IPS DF 6.9 (cell line): ENCODE results near the gene CES3.
"Not testable (repeated sequence)": the region's sequence is repeated elsewhere in the genome, so short reads cannot be mapped to it uniquely, and the experiment has no call there.

Experiments used
- DNase-seq: peaks from one replicate; pipeline ENCODE4 v3.0.0-alpha.2; 2013; ENCODE audit warnings: low read depth, low spot score
- H3K27ac ChIP-seq: one replicate; pipeline ENCODE4 v1.5.1; 2013; ENCODE audit warnings: low read length, control low read depth
- H3K27me3 ChIP-seq: 2 replicates; pipeline ENCODE4 v1.6.1; 2013; ENCODE audit warnings: mild to moderate bottlenecking, low read length; ENCODE audit not compliant: control insufficient read depth, insufficient read depth
- H3K36me3 ChIP-seq: 2 replicates; pipeline ENCODE4 v1.6.1; 2013; ENCODE audit warnings: low read length; ENCODE audit not compliant: control insufficient read depth, insufficient read depth
- H3K4me1 ChIP-seq: 2 replicates; pipeline ENCODE4 v1.6.1; 2013; ENCODE audit warnings: low read length; ENCODE audit not compliant: control insufficient read depth, insufficient read depth
- H3K4me3 ChIP-seq: 2 replicates; pipeline ENCODE4 v1.5.1; 2013; ENCODE audit warnings: mild to moderate bottlenecking, low read length
- H3K9me3 ChIP-seq: 2 replicates; pipeline ENCODE4 v1.6.1; 2013; ENCODE audit warnings: low read length, inconsistent platforms; ENCODE audit not compliant: control insufficient read depth, insufficient read depth
- WGBS: extraction: QIAGEN DNeasy Blood & Tissue Kit; methylation state at CpG from one replicate; pipeline ENCODE4 v1.1.7; 2013; ENCODE audit warnings: mixed read lengths, missing lambda C conversion rate; ENCODE audit not compliant: insufficient read length, insufficient coverage; 5-methylcytosine and 5-hydroxymethylcytosine counted together

Gene CES3

DNA sequence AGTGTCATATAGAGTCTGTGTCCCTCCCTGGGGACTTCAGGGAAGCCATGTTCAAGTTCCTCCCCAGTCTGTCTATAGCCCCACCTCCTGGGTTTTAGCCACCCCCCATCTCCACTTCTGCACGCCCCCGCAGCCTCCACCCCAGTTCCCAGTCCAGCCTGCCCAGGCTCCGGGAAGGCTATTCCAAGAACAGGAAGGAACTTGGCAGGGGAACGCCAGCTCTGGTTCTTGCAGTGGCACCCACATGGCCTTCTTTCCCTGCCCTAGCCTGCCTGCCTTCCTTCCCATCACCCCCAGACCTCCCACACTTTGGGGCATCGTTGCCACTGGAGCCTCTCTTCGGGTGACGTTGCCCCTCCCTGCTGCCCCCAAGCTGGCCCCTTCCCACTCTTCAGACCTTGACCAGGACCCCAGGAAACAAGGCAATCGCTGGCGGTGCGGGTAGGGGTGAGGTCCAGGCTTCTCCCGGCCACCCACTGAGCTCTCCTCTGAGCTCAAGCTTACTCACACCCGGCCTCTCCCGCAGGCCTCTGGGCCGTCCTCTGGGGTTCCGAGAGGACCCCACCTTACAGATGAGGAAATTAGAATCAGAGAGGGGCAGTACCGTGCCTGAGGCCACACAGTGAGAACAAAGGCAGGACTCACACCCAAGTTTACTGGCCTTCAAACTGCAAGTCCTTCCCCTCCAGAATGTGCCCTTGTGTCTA is 18.1 kb downstream of the CES3 start:
- no peak overlapping the region for H3K4me3 ChIP-seq

DNA sequence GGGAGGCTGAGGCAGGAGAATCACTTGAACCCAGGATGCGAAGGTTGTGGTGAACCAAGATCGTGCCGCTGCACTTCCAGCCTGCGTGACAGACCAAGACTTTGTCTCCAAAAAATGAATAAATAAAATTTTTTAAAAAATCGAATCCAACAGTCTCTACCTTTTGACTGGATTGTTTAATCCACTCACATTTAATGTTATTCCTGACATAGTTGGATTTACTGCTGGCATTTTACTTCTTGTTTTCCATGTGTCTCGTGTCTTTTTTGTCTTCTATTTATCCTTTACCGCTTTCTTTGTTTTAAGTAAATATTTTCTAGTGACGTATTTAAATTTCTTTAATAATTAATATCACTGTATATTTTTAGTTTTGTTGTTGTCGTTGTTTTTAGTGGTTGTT is 22.0 kb downstream of the CES3 start:
- no peaks in the 10 kb centered on the region for H3K36me3 ChIP-seq
- 100% methylated on average over 1 of the region's 9 CpGs for whole genome bisulfite sequencing
- no peak for DNase-seq
- H3K9me3 ChIP-seq: no peaks in the 10 kb centered on the region
- H3K27me3 ChIP-seq: no peaks in the 10 kb centered on the region
- no peaks in the 10 kb centered on the region for H3K4me1 ChIP-seq
- no peak overlapping the region for H3K27ac ChIP-seq
- no peak overlapping the region for H3K4me3 ChIP-seq

More for the DNA sequence above, 18.1 kb downstream of the CES3 start:
- H3K27ac ChIP-seq: no peak overlapping the region
- no peak for DNase-seq
- no peaks in the 10 kb centered on the region for H3K27me3 ChIP-seq
- no CpG with 5 or more reads among the region's 16 CpGs for WGBS
- H3K36me3 ChIP-seq: no peaks in the 10 kb centered on the region
- no peaks in the 10 kb centered on the region for H3K9me3 ChIP-seq
- no peaks in the 10 kb centered on the region for H3K4me1 ChIP-seq

DNA sequence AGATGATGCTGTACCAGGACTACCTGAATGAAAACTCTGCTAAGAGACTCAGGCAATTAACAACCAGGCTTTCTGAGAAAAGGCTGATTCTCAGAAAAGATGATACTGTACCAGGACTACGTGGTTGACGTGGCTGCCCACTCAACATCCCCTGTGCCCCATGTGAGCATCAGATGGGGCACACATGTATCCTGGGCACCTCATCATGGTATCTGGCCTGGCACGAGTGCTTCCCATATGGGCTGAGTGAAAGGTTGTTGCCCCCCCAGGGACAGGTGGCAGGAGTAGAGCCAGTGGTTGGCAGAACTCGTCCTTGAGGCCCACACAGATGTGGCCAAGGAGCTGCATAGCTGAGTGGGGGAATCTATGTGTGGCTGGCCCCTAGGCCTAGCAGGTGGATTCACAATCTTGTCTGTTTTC is 23.8 kb downstream of the CES3 start:
- Histone ChIP-seq H3K27me3 (no peaks in the 10 kb centered on the region), H3K9me3 (no peaks in the 10 kb centered on the region), H3K27ac (no peak overlapping the region), H3K4me1 (no peaks in the 10 kb centered on the region), H3K4me3 (no peak overlapping the region), H3K36me3 (no peaks in the 10 kb centered on the region)
- no CpG with 5 or more reads among the region's 4 CpGs for WGBS
- DNase-seq: no peak

DNA sequence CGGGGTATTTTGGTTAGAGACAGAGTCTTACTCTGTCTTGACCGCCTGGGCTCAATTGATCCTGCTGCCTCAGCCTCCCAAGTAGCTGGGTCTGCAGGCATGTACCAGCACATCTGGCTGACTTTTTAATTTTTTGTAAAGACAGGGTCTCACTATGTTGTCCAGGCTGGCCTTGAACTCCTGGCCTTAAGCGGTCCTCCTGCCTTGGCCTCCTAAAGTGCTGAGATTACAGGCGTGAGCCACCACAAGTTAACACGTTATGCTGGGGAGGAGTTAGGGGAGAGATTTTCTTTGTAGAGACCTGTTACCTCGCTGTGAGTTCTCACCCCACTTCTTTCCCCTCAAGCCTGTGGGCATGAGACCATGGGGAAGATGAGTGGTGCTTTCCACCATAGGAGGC is 25.5 kb downstream of the CES3 start:
- Histone ChIP-seq H3K9me3 (no peaks in the 10 kb centered on the region), H3K36me3 (no peaks in the 10 kb centered on the region), H3K4me3 (no peak overlapping the region), H3K27ac (no peak overlapping the region), H3K4me1 (no peaks in the 10 kb centered on the region), H3K27me3 (no peaks in the 10 kb centered on the region)
- 100% methylated on average over 1 of the region's 6 CpGs for WGBS
- DNase-seq: no peak

DNA sequence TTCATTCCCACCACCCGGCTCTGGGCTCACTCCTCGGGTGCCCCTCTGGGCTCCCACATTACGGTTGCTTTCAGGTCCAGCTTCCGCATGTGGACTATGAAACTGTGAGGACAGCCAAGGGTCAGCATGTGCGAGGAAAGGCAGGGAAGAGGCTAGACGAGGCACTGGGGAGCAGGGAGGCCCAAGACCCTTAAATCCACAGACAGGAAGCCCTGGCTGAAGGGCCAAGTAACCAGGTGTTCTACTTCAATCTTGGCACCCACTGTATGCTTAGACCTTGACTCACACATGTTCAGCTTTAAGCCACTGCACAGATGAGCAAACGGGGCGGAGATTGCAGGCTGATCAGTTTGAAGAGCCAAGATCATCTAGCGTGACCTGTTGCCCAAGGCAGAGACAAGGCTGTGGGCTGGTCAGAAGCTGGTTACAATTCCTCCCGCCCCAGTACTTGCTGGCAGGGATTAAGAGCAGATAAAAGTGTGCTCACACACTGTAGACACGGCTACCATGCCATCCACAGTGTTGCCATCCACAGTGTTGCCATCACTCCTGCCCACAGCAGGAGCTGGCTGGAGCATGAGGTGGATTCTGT is 27.2 kb downstream of the CES3 start, which contains the start of gene CES4A:
TSS of gene CES4A (plus strand) at position 393 of the 592 bp plus-strand sequence. CDS start at position 577, 184 bp downstream.
- WGBS: no CpG with 5 or more reads among the region's 11 CpGs
- Histone ChIP-seq H3K36me3 (no peaks in the 10 kb centered on the region), H3K9me3 (no peaks in the 10 kb centered on the region), H3K27me3 (no peaks in the 10 kb centered on the region), H3K4me3 (no peak within 1 kb of the TSS), H3K4me1 (no peaks in the 10 kb centered on the region), H3K27ac (no peak within 1 kb of the TSS)
- no peak for DNase-seq

DNA sequence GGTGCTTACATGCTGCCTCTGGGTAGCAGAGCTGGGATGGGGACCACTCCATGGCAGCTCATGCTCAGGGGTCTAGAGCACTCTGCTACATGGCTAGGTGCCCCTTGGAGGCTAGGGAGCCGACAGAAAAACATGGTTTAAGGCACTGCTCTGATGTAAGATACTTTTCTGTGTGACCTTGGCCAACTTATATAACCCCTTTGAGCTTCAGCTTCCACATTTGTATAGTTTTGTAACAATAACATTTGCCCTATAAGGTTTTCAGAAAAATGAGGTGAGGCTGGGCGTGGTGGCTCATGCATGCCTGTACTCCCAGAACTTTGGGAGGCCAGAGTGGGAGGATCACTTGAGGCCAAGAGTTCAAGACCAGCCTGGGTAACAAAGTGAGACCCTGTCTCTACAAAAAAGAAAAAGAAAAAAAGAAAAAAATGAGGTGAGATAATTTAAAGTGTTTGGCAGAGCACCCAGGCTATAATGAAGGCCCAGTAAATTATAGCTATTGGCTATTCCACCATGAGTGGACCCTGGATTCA is 30.5 kb downstream of the CES3 start:
- Histone ChIP-seq H3K4me1 (no peaks in the 10 kb centered on the region), H3K9me3 (no peaks in the 10 kb centered on the region), H3K4me3 (no peak overlapping the region), H3K27ac (no peak overlapping the region), H3K27me3 (no peaks in the 10 kb centered on the region), H3K36me3 (no peaks in the 10 kb centered on the region)
- no peak for DNase-seq
- no CpG with 5 or more reads among the region's 2 CpGs for WGBS

DNA sequence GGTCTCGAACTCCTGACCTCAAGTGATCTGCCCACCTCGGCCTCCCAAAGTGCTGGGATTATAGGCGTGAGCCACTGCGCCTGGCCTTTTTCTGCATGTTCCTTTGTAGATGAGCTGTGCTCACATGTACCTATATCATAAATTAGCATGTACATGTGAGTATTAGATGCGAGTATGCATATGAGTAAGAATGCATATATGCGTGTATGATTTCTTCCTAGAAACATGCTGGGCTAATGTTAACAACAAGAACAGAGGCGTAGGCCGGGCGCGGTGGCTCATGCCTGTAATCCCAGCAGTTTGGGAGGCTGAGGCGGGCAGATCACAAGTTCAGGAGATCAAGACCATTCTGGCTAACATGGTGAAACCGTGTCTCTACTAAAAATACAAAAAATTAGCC is 32.5 kb downstream of the CES3 start:
- no CpG with 5 or more reads among the region's 12 CpGs for WGBS
- H3K27ac ChIP-seq: not testable (repeated sequence)

DNA sequence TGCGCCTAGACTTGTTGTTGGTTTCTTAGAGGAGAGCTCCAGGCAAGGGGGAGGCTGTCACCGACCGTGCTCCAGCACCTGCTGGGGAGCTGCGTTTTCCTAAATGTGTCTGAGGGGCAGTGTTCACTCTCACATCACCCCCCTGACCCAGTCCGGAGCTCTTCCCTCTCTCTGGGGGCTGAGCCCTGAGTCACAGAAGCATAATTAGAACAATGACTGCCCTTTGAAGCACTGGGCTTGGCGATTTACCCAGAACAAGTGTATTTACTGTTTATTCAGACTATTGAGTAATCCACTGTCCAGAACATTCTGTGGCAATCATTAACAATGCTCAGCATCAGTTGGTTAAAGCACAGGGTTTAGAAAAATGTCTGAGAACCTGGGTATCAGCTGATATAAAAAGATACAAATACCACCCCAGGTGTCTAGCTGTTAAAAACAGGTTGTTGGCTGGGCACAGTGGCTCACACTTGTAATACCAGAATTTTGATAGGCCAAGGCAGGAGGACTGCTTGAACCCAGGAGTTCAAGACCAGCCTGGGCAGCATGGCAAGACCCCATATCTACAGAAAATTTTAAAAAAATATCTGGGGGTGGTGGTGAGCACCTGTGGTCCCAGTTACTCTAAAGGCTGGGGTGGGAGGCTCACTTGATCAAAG is 35.4 kb downstream of the CES3 start:
- Histone ChIP-seq H3K9me3 (no peaks in the 10 kb centered on the region), H3K4me3 (no peak overlapping the region), H3K36me3 (no peaks in the 10 kb centered on the region), H3K27ac (no peak overlapping the region), H3K4me1 (no peaks in the 10 kb centered on the region), H3K27me3 (peaks cover 17% of the 10 kb centered on the region; the same call in 1 of the 2 replicates)
- no peak for DNase-seq
- no CpG with 5 or more reads among the region's 6 CpGs for WGBS

More for the DNA sequence above, 32.5 kb downstream of the CES3 start:
- H3K9me3 ChIP-seq, H3K36me3 ChIP-seq, H3K4me3 ChIP-seq, H3K27me3 ChIP-seq, DNase-seq, H3K4me1 ChIP-seq: not testable (repeated sequence)

DNA sequence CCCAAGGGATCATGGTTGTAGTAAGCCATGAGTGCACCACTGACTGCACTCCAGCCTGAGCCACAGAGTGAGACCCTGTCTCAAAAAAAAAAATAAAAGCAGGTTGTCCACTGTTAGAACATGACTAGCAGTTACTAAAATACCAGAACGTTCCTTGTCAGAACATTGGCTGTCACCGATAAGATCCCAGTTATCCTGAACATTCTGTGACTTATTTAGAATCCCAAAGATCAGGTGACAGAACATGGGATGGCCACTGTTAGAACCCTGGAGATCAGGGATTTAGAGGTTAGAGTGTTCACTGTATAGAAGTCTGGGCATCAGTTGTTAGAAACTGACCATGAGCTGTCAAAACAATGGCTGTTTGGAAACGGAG is 35.9 kb downstream of the CES3 start:
- WGBS: no CpG with 5 or more reads among the region's 3 CpGs
- Histone ChIP-seq H3K4me1 (no peaks in the 10 kb centered on the region), H3K27me3 (peaks cover 17% of the 10 kb centered on the region; the same call in 1 of the 2 replicates), H3K27ac (no peak overlapping the region), H3K36me3 (no peaks in the 10 kb centered on the region), H3K4me3 (no peak overlapping the region), H3K9me3 (no peaks in the 10 kb centered on the region)
- no peak for DNase-seq
